Uterus (tissue), 2 donors: ENCODE data around the gene FCRL5.

Experiments used
- CTCF ChIP-seq, 4 experiments: fragments of 200-600 bp in 2 of 4; fragments of 450-650 bp in 2 of 4; sonication (generic) in 2 of 4; IDR thresholded peaks; one replicate each; pipeline ENCODE4 v1.5.1; 2016 to 2019; ENCODE audit warnings: antibody characterized with exemption in 4 of 4, mild to moderate bottlenecking in 2 of 4, moderate library complexity in 1 of 4
- POLR2A ChIP-seq, 2 donors: fragments of 450-650 bp; IDR thresholded peaks; one replicate each; pipeline ENCODE4 v1.6.1; 2016; ENCODE audit warnings: antibody characterized with exemption in 2 of 2, mild to moderate bottlenecking in 1 of 2, moderate library complexity in 1 of 2

- TF ChIP-seq CTCF (IDR thresholded peaks at IDR 0.05) (no peak), POLR2A (IDR thresholded peaks at IDR 0.05) (no peak)
Measured at GRCh38 chr1:157472056-157472701, 80.1 kb downstream of the FCRL5 start.
